MM.1S (cell line): ENCODE results near the gene NMRAL1.

Source experiments
- EZH2 ChIP-seq: fragments of 300-600 bp; sonication (generic); optimal IDR thresholded peaks from 2 replicates; pipeline ENCODE3; 2017; ENCODE audit warnings: low read depth, mild to moderate bottlenecking, antibody characterized with exemption, low read length, mixed read lengths
- EZH2phosphoT487 ChIP-seq: fragments of 300-600 bp; sonication (generic); IDR thresholded peaks from 2 replicates; pipeline ENCODE4 v1.6.1; 2018; ENCODE audit warnings: antibody characterized with exemption, low read length
- TF ChIP-seq, protein P1 (sequence below): fragments of 300-600 bp; sonication (generic); IDR thresholded peaks from 2 replicates; pipeline ENCODE4 v1.5.1; 2016; ENCODE audit warnings: antibody characterized with exemption, low read length, mixed read lengths

DNA sequence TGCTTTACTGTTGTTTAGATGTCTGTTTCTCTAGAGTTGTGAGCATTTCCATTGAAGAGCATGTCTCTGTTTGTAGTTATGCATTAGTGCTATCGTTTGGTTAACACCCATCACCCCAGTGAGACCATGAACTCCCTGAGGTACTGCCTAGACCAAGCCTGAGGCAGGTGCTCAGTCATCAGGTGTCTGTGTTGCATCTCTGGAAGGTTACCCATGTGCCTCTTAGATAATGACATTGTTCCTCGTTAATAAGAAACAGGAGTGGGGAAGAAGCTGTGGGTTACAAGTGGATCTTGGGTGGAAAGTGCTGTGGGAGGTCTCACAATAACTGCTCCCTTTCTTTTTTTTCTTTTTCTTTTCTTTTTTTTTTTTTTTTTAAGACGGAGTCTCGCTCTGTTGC, 30.4 kb downstream of the NMRAL1 start:
- TF ChIP-seq EZH2 (no peak), EZH2phosphoT487 (no peak)
- TF ChIP-seq, protein P1, sequence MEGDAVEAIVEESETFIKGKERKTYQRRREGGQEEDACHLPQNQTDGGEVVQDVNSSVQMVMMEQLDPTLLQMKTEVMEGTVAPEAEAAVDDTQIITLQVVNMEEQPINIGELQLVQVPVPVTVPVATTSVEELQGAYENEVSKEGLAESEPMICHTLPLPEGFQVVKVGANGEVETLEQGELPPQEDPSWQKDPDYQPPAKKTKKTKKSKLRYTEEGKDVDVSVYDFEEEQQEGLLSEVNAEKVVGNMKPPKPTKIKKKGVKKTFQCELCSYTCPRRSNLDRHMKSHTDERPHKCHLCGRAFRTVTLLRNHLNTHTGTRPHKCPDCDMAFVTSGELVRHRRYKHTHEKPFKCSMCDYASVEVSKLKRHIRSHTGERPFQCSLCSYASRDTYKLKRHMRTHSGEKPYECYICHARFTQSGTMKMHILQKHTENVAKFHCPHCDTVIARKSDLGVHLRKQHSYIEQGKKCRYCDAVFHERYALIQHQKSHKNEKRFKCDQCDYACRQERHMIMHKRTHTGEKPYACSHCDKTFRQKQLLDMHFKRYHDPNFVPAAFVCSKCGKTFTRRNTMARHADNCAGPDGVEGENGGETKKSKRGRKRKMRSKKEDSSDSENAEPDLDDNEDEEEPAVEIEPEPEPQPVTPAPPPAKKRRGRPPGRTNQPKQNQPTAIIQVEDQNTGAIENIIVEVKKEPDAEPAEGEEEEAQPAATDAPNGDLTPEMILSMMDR = no peak
